Epithelial cell of proximal tubule (primary cell): Measurements from ENCODE around the gene KREMEN2. TPM values are rescaled to one million over a fixed set of nuclear protein-coding genes. Genes with fewer than 3 reads are reported as not detected.

Source experiments
- DNase-seq: peaks from one replicate; pipeline ENCODE4 v3.0.0-alpha.2; 2011; ENCODE audit warnings: low read depth
- H3K4me3 ChIP-seq: 2 replicates; pipeline ENCODE4 v1.5.1; 2011; ENCODE audit warnings: low read depth, mild to moderate bottlenecking, low read length
- CTCF ChIP-seq: conservative IDR thresholded peaks from 2 replicates; pipeline ENCODE4 v1.5.1; 2012; ENCODE audit warnings: low read depth, mild to moderate bottlenecking, low read length
- total RNA-seq: library from RNA; depleted of rRNA; stranded (reverse); fragments of >200 nt; gene quantifications from 2 replicates; pipeline ENCODE4 v1.2.3, GENCODE V29; 2015

KREMEN2 gene
- total RNA-seq, 1 donor from 2014 or later = 4.2 TPM

GRCh38 chr16:2966043-2966807, 2.1 kb downstream of the KREMEN2 start:
- no peak for TF ChIP-seq CTCF
- no peak for DNase-seq
- H3K4me3 ChIP-seq = no peak overlapping the region

- no peak for DNase-seq
- no peak for TF ChIP-seq CTCF
- peak overlapping the region; percentile 19 for H3K4me3 ChIP-seq
Observed at GRCh38 chr16:2966808-2967191, 2.7 kb downstream of the KREMEN2 start.

GRCh38 chr16:2967211-2967631, 3.1 kb downstream of the KREMEN2 start:
- no peak overlapping the region for H3K4me3 ChIP-seq
- DNase-seq = no peak
- TF ChIP-seq CTCF = no peak

GRCh38 chr16:2967721-2968161, 3.7 kb downstream of the KREMEN2 start:
- H3K4me3 ChIP-seq = no peak overlapping the region
- TF ChIP-seq CTCF = no peak
- no peak for DNase-seq

- DNase-seq = no peak
- TF ChIP-seq CTCF = no peak
- H3K4me3 ChIP-seq = peak overlapping the region; percentile 82
Observed at GRCh38 chr16:2968368-2968737, 4.3 kb downstream of the KREMEN2 start.

GRCh38 chr16:2968738-2969544, 4.9 kb downstream of the KREMEN2 start, which contains the start of gene PAQR4:
TSS of gene PAQR4 (plus strand) at chr16:2969348. CDS start at chr16:2969675, 327 bp downstream.
- H3K4me3 ChIP-seq = peak within 1 kb of the TSS; percentile 82
- no peak for TF ChIP-seq CTCF
- DNase-seq = peak; percentile 25
